Fibroblast of pulmonary artery (primary cell): ENCODE results near the gene IL1R2.

ENCODE experiments used
- DNase-seq: peaks from one replicate; pipeline ENCODE4 v3.0.0-alpha.2; 2010; ENCODE audit warnings: low read depth
- H3K4me3 ChIP-seq: replicated peaks from 2 replicates; pipeline ENCODE4 v1.5.1; 2011; ENCODE audit warnings: low read depth, mild to moderate bottlenecking, control low read depth, low read length, moderate library complexity
- CTCF ChIP-seq: IDR thresholded peaks from 2 replicates; pipeline ENCODE4 v1.5.1; 2011; ENCODE audit warnings: mild to moderate bottlenecking, control low read depth, low read length, inconsistent platforms; ENCODE audit errors: missing control alignments

Gene IL1R2

DNA sequence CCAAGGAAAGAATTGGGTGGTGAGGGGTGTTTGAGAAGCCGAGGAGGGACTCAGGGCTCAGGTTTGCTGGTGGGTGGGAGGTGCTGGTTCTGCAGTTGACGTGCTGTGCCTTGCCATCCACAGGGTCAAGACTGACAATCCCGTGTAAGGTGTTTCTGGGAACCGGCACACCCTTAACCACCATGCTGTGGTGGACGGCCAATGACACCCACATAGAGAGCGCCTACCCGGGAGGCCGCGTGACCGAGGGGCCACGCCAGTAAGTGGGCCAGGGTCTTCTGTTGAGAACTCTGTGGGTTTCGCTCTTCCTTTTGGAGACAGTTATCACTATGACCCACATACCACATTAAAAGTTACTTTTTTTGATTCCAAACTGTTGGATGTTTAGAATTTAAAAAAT, 32.6 kb downstream of the IL1R2 start:
- H3K4me3 ChIP-seq = no peak overlapping the region
- TF ChIP-seq CTCF = no peak
- DNase-seq = no peak

DNA sequence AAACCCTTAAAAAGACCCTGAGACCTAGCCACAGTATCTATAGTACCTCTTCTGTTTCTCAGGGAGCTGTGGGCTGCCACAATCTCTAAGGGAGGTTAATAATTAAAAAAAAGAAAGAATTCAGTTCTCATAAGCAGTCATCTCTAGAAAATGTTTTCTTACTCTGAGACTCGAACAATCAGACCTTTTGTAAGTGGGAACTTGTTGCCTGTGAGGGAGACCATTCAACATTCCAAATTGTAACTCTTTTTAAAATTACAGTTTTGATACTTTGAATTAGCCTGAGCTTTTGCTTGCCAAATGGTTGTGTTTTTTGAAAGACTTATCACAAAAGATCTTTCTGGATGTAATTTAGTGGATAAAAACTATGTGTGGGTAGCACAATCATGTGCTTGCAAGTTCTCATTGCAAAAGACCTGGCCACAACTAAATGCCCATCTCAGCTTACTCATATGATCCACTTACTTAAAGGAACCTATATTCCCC, 33.3 kb downstream of the IL1R2 start:
- H3K4me3 ChIP-seq = no peak overlapping the region
- TF ChIP-seq CTCF = no peak
- peak; percentile 74 for DNase-seq

DNA sequence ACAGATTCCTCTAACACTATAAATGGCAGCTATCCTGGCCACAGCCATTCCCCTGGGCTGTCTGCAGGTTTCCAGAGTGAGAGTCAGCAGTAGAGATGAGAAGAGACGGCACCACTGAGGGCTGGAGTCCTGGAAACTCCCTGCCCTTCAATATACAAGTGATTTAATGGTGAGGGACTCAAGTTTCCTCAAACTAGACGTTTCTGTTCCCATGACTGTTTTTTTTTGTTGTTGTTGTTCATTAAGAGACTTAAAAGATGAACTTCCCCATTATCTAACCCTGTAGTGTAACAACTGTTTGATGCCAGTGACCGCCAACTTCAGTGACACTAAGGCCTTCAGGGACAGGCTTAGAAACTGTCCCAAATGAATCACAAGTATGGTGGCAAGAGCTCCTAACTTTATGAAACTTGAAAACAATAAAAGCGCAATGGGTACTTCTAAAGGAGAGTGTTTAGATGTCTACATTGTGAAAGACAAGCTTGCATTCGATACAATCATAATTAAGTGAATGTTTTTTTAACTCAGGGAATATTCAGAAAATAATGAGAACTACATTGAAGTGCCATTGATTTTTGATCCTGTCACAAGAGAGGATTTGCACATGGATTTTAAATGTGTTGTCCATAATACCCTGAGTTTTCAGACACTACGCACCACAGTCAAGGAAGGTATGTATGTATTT, 34.0 kb downstream of the IL1R2 start:
- TF ChIP-seq CTCF = no peak
- H3K4me3 ChIP-seq = no peak overlapping the region
- DNase-seq = no peak

DNA sequence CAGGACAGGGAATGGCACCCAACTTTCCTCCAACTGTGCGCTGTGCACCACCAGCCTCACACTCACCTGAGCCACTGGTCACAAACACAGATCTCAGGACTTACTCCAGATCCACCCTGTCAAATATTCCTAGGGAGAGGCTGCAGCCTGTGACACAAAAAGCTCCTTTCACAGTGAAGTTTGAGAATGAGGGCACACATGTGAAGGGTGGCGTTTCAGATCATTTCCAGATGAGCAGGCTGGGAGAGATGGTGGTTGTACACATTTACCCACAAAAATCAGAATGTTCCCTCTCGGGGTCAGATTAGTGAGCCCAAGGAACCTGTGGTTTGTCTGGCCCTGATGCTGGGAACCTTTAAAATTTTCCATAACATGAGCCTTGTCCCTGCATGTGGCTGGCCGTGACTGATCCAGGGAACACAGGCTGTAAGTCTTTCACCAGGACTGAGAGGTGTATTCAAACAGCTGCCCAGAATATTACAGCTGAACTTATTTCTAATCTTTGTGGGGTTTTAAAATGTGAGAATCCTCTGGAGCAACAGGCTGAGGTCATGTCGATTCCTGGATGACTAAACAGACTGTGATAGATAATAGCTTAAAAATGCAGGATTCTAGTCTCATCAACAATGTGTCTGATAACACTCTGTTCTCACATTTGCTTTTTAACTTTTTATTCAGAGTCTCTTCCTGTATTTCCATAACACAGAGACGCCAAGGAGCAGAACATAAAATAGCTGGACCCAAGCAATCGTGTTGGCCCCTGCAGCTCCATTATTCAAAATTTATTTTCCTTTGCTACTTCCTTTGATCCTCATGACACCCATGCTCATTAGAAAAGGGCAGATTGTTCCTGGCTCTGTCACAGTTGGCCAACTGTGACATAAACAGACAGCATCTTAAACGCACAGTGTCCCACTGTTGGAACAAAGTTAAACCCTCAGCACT, 35.5 kb downstream of the IL1R2 start:
- no peak for TF ChIP-seq CTCF
- peak; percentile 91 for DNase-seq
- no peak overlapping the region for H3K4me3 ChIP-seq

DNA sequence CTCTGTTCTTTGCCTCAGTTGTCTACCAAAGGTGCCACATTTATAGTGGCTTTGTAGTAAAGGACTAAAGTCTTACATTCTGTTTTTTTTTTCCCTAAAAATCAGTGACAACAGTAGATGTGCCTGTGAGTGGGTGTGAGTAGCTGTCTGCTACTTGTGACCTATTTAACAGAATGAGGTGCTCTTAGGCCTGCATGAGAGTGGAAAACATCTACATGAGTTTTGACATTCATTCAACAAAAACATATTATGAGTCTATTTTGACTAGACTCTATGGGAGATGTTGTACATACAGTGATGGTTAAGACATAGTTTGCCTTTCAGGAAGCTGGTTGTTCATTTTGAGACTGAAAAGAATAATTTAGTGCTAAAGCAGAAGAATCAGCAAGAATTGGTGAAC, 36.7 kb downstream of the IL1R2 start:
- no peak for DNase-seq
- TF ChIP-seq CTCF = no peak
- H3K4me3 ChIP-seq = no peak overlapping the region

GRCh38 chr2:102029405-102029804, 37.6 kb downstream of the IL1R2 start:
- DNase-seq = no peak
- H3K4me3 ChIP-seq = no peak overlapping the region
- no peak for TF ChIP-seq CTCF
